HG02798 (cell line): ENCODE data around the gene CHGA.

Experiments
- ATAC-seq: cut with Tn5 transposase; IDR thresholded peaks from one replicate; pipeline ENCODE4 v1.9.1; 2021; ENCODE audit warnings: mild to moderate bottlenecking; ENCODE audit not compliant: unreplicated experiment, poor library complexity

Gene CHGA, protein sequence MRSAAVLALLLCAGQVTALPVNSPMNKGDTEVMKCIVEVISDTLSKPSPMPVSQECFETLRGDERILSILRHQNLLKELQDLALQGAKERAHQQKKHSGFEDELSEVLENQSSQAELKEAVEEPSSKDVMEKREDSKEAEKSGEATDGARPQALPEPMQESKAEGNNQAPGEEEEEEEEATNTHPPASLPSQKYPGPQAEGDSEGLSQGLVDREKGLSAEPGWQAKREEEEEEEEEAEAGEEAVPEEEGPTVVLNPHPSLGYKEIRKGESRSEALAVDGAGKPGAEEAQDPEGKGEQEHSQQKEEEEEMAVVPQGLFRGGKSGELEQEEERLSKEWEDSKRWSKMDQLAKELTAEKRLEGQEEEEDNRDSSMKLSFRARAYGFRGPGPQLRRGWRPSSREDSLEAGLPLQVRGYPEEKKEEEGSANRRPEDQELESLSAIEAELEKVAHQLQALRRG

GRCh38 chr14:92922883-92923743, at the start of gene CHGA:
Gene CHGA (plus strand): TSS chr14:92923150. CDS start chr14:92923360, 210 bp downstream.
- ATAC-seq: no peak

GRCh38 chr14:92874962-92875661, 47.8 kb upstream of the CHGA start:
- no peak for ATAC-seq

DNA sequence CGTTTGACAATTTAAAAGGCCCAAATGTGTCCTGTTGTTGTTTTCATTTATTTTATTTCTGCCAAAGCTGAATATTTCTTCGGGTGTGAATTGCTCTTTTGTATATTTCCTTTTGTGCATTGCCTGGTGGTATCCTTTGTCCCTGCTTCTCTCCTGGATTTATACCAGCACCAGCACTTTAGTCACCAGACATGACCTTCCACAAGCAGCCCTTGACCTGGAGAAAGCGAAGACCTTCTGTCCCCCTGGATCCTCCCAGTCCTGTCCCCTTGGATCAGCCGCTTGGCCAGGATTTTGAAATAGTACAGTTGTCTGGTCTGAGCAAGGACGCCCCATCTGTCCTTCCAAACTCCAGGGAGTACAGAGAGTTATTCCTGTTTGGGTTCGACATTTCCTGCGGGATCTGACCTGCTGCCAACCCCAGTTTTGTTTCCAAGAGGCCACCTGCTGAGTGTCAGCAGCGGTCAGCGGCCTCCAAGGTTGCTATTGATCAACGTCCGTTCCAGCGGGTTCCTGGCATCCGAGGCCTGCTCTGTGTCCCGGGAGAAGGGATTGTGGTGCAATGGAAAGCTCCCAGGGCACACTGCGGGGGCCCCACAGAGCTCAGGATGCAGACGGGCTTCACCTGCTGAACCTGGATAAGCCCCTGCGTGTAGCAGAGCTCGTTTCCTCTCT, 45.1 kb upstream of the CHGA start:
- no peak for ATAC-seq

DNA sequence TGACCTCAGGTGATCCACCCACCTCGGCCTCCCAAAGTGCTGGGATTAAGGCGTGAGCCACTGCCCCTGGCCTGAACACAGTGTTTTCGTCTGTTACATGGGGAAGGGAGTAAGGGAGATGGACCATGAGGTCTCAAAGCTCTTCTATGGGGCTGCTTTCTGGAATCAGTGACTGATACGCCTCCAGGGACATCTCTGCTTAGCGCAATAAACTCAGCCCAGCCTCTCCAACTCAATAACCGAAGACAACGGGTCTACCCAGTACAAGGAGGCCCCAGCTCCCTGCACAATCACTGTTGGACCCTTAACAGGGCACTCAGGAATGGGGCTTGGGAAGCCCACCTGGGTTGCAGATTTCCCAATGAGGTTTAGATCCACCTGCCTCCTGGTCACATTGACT, 42.6 kb upstream of the CHGA start:
- ATAC-seq: no peak

GRCh38 chr14:92880851-92881250, 42.1 kb upstream of the CHGA start:
- ATAC-seq: no peak

DNA sequence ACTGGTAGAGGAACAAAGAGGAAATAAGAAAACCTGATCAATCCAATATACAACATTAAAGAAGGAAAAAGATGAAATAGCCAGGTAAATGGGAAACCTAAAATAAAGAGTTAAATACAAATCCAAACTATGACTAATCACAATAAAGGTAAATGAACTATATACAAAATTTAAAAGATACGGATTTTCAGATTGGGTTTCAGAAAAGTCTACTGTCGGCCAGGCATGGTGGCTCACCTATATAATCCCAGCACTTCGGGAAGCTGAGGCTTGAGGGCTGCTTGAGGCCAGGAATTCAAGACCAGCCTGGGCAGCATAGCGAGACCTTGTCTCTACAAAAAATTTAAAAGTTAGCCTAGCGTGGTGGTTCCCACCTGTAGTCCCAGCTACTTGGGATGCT, 39.9 kb upstream of the CHGA start:
- ATAC-seq: no peak

DNA sequence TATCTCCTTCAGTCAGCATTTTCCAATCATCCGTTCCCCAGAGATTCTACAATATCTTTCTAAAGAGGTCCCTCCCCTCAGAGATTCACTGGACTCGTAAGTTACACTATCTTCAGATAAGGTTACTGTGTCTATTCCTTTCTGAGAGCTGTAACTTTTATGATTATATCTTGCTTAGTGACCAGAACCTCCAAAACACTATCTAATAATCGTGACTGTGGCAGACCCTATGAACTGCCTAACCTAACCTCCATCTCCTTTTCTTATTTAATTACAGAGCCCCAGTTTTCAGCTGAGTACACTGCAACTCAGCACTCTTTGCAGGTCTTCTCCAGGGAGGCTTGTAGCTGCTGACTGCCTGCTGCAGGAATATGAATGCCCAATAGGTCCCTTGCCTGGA, 38.5 kb upstream of the CHGA start:
- no peak for ATAC-seq

GRCh38 chr14:92885279-92886061, 37.5 kb upstream of the CHGA start:
- ATAC-seq: no peak

DNA sequence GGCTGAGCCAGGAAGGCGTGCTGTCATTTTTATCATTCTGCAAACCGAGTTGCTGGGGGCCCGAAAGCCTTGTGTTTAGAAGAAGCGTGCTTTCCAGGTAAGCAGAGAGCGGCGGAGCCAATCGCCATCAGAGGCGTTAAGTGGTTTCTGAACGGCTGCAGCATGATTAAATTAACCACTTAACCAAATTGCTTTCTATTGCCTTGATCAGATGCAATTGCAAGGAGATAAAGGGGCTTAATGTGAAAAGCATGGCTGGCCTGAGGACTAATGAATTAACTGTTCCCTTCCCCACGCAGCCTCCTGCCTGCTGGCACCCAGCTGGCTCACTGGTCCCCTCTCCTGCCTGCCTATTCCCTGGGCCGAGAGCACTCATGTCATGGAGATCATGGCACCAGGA, 36.6 kb upstream of the CHGA start:
- ATAC-seq: no peak

DNA sequence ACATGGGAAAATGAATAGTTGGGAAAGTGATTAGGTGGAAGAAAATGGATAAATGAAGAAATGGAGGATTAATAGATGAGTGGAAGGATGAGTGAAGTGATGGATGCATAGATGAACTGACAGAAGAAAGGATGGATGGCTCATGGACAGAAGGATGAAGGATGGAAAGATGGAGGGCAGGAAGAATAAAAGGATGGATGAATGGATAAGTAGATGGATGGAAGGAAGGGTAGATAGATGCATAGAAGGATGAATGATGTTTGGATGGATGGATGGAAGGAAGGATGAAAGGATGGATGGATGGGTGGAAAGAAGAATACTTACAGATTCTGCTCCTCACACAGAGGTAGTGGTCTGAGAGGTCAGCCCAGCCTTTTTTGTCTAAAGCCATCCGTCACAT, 35.8 kb upstream of the CHGA start:
- ATAC-seq: no peak

DNA sequence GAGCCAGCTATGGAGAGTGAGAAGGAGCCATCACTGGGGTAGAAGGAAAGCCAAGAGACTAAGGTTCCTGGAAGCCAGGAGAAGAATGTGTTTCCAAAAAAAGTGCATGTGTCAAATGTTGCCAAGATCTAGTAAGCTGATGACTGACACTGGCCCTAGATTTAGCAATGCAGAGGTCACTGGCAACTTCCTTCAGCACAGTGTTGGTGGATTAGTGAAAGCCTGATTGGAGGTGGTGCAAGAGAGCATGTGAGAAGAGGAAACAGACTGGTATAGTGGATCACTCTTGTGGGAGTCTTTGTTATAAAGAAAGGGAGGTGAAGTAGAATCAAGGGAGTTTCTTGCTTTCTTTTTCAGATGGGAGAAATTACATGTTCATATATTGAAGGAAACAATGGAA, 34.1 kb upstream of the CHGA start:
- no peak for ATAC-seq

DNA sequence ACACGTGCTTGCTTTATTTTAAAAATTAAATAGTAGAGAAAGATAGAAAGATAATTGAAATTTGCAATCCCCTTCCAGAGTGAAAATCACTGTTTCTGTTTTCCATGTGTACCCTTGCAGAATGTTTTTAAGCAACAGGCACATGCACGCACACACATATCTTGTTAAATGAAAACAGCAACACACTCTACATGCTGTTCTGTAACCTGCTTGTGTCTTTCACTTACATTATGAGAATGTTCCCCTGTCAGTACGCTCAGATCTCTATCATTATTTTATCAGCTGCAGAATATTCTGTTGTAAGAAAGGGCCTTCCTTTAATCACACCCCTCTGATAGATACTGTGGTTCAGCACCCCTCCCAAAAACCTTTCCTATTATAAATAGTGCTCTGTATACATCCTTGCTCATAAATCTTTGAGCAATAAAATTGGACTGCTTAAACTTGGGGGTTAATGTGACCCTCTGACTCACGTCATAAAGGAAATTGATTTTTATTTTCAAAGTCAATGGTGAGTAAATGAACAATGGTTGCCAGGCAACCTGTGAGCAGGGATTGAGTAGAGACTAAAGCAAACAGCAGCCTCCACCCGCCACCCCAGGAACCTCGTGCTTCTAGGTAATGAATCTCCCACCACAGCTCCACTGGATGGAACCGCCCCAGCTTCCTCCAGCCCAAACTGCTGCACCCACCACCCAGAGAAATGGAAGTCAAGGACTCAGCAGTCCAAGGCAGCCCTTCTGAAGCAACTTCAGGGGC, 31.9 kb upstream of the CHGA start:
- ATAC-seq: no peak

- no peak for ATAC-seq
Observed at GRCh38 chr14:92892589-92892988, 30.4 kb upstream of the CHGA start.

DNA sequence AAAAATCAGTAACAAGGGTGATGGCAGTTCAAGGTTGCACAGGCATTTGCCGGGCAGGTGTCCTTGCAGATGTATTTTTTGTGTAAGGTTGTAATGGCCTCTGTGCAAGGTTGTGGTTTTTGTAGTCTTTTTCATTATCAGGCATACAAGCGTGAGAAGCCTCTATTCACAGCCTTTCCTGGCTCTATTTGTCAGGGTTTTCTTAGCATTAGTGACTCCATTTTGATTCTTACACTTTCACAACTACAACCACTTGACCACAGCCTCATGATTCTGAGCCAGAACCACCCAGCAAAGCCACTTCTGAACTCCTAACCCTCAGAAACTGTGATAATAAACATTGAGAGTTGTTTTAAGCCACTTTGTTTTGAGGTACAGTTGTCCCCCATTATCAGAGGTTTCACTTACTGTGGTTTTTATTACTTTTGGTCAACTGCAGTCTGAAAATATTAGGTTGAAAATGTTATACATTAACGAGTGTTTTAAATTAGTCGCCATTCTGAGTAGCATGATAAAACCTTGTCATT, 27.5 kb upstream of the CHGA start:
- ATAC-seq: no peak

DNA sequence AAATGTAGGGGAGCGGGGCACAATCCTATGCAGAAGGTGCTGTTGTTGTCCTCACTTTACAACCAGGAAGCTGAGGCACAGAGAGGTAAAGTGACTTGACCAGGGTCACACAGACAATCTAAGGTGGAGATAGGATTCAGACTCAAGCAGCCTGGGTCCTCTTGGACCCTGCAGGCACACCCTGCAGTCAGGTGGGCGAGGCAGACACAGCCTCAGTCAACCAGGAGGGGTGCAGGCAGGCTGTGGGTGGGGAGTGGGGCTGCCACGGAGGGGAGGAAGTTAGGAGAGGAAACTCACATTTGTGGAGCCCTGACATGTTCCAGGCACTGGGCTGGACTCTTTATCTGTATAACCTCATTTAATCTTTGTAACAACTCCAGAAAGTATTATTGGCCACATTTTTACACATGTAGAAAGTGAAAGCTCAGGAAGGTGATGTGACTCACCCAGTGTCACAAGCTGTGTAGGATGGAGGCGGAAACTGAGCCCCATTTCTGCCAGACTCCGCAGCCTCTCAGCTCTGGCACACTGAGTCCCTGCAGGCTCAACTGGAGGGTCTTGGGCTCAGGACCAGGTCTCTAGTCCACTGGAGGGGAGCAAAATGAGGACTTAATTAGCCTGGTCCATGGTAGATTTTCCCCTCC, 24.9 kb upstream of the CHGA start:
- ATAC-seq: peak; percentile 40

DNA sequence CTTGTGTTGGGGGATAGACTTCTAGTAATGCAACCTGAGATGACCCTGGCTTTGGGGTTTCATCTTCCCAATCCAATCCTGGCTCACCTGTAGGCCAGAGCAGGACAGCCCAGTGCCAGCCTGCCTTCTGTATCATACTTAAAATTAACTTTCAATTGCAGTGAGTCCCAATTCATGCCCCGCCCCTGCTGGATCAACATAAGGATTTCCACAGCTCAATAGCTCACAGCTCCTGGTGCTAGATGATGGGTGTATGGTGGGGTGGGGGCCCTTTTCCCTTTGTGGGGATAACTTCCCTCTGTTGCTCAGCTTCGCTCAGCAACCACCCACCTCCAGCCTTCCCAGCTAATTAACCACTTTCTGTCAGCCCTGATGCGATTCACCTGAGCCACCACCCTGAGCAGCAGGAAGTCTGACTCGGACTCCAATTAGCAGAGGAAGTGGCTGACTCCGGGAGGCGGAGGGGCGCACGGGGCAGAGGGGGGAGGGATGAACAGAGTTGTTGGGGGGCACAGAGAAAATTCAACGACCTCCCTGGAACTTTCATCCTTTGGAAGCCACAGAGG, 24.3 kb upstream of the CHGA start:
- no peak for ATAC-seq

DNA sequence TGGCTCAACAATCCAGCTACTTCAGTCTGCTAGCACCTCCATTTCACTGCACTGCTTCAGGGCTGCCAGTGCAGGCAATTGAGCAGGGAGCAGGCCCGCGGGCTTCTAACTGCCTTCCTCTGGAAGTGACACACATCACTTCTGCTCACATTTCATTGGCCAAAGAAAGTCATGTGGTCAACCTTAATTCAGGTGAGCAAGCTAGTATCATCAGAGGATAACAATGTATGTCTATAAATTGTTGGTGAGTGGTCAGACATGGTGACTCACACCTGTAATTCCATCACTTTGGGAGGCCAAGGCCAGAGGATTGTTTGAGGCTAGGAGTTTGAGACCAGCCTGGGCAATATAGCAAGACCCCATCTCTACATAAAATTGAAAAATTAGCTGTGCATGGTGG, 22.3 kb upstream of the CHGA start:
- no peak for ATAC-seq

DNA sequence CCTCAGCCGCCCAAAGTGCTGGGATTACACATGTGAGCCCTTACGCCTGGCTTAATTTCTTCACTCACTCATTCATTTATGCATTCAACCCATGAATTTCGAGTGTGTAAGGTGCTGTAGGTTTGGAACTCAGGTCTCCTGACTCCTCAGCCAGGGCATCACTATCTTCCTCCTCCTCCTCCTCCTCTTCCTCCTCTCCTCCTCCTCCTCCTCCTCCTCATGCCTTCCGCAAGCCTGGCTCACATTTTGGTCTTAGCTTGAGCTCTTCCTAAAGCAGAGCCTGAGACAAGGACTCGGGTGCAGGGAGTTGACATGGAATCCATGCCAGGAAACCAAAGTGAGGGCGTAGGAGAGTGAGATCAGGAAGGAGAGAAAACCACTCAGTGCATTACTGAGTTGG, 20.8 kb upstream of the CHGA start:
- ATAC-seq: no peak
